HL-60/S4 treated with phorbol 12-myristate 13-acetate at 8.2 ng/mL for 4 days and 3 days (cell line): Measurements from ENCODE around the gene IRF2BP2.
"Not testable (repeated sequence)": the region's sequence is repeated elsewhere in the genome, so short reads cannot be mapped to it uniquely, and the experiment has no call there.

Experiments
- in situ Hi-C: fragments of 300-500 bp; cut with MboI; formaldehyde crosslinking; loops from 2 replicates; pipeline ENCODE4 v1.15.0; 2022; ENCODE audit warnings: low sequenced_read_pairs

Gene IRF2BP2

DNA sequence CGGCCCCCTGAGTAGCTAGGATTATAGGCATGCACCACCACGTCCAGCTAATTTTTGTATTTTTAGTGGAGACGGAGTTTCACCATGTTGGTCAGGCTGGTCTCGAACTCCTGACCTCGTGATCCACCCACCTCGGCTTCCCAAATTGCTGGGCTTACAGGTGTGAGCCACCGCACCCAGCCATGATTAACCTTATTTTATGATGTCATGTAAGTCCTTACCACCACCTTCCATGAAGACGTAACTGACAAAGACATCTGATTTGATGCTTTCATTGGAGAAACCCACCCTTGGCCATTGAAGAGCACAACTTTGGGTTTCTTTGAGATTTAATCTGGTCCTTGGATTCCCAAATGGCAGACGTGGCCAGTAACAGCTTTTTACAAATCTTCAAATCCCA is 24.9 kb upstream of the IRF2BP2 start:
- in situ Hi-C loops = not testable (repeated sequence)

DNA sequence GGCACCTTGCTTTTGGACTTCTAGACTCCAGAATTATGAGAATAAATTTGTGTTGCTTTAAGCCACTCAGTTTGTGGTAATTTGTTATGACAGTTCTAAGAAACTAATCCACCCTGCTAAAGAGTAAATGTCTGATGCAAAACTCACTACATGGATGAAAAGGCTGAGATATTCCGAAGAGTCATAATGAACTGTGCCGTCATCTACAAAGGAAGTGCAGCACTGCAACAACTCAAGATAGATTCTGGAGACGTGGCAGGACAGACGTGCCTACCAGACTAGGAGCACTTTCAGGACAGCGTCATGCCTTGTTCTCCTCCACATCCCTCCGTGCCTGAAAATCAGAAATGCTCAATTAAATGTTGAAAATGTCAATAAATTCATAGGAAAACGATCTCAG is 24.4 kb upstream of the IRF2BP2 start:
- in situ Hi-C loops = no loop called here

DNA sequence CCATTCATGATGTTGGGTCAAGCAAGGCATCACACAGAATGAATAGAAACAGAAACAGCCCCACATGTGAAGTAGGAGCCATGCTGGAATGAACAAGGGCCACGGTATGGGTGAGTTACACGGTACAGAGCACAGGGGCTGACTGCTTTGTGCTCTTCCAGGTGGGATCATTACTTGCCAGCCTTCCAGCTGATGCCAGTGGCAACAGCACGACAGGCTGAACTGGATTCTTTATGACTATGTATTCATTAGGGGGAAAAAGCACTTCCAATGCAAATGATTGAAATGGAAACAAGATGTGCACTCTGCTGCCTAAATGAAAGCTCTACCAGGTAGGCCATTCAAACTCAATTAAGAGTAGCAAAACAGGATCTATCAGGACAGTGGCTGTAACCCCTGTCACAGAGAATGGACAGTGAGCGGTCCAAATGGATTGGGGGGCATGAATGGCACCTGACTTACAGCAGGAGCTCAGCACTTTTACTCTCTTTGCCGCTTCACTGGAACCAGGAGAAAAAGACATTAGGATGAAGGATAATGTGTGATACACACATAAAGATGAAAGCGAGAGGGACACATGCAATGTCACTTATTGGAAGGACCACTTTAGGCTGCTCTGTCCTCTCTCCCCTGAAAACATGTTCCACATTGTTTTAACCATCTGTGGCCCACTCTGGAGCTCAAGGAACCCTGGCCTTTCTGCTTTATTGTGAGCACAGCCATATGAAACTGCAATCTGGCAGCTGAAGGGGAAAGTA is 23.4 kb upstream of the IRF2BP2 start:
- in situ Hi-C loops = no loop called here

DNA sequence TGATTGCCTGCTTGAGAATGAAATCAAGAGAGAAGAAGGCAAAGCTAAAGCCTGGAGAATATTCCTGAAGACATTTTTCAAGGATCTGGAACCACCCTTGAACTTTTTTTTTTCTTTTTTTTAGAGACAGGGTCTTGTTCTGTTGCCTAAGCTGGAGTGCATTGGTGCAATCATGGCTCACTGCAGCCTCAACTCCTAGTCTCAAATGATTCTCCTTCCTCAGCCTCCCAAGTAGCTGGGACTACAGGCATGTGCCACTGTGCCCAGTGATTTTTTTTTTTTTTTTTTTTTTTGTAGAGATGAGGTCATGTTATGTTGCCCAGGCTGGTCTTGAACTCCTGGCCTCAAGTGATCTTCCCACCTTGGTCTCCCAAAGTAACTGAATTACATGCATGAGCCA is 22.2 kb upstream of the IRF2BP2 start:
- in situ Hi-C loops = no loop called here

DNA sequence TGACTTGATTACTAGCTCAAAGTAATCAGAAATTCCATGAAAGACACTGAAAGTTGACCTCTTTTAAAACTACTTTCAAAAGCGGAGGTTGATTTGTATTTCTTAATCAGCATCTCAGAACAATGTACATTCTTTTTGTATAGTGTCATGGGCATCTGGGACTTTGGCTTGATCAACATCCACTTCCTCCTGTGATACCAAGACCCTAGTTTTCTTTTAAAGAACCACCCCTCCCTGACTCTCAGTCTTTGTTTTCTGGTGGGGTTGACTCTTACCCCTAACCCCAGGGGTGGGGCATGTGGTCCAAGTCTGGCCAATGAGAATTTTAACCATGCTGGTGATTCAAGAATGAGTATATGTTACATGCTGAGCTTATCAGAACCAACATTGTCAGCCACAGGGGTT is 21.7 kb upstream of the IRF2BP2 start:
- in situ Hi-C loops = no loop called here

DNA sequence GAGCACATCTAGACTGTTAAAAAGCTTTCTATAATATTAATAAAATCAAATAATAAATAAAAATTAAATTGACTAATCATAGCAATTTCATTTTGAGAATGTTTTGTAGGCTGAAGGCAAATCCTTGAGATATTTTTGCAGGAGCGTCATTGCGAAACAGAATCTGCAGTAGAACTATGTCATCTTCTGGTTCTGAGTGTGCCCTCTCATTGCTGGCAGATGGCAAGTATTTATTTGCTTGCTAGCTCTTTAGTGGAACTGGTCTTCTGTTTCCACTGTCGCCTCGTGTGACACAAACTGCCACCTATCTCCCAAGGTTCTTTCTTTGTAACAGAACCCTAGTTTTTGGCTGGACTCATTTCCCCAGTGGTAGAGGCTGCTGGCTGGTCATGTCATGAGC is 19.0 kb upstream of the IRF2BP2 start:
- in situ Hi-C loops = no loop called here

DNA sequence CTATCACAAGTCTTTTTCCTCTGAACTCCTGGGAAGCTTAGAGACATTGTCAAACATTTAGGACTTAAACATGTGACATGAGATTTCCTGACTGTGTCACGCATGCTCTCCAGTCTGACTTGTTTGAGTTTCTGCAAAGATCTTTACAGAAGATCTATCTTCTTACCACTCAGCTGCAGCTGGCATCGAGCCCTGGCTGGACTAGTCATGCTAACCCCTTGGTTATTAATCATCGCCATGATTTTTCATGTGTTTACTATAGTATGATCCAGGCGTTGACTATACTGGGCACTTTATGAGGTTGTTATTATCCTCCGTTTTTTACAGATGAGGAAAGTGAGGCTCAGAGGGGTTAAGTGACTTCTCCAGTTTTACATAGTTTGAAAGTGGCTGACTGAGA is 18.1 kb upstream of the IRF2BP2 start:
- in situ Hi-C loops = no loop called here

DNA sequence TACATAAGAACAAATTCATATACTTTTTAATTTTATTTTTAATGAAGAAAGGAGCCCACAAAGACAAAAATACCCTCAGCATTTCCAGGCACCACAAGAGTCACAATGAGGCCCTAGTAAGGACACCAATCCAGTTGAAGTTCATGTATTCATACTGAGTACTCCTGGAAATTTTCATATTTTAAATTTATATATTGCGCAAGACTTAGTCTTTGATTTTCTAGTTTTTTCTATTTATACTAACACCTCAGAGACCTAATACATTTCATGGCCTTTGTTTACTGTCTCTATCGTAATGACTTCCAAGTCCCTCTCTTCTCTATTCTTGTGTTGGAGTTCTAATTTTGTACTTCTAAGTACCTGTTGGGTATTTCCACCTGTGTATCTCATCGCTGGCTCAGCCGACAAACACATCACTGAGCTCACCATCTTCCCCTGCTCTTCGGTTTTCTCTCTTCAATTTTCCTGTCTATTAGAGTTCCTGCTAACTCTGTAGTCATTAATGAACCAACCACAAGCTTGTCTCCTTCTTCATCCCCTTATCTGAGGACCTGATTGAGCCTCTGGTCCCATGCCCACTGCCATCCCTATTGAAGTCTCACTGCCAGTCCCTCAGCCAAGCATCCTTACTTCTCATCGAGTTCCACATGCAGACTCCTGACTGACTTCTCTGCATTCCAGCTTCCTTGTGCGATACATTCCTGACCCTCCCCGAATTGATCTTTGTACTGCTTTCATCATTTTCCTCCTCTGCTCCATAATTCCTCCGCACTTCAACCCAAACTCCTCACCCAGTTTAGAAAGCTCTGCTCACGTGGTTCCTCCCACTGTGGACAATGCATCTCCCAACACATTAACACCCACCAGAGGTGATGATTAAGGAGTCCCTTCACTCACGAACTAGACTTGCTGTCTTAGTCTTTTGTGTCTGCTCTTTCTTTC is 17.3 kb upstream of the IRF2BP2 start:
- in situ Hi-C loops = no loop called here

DNA sequence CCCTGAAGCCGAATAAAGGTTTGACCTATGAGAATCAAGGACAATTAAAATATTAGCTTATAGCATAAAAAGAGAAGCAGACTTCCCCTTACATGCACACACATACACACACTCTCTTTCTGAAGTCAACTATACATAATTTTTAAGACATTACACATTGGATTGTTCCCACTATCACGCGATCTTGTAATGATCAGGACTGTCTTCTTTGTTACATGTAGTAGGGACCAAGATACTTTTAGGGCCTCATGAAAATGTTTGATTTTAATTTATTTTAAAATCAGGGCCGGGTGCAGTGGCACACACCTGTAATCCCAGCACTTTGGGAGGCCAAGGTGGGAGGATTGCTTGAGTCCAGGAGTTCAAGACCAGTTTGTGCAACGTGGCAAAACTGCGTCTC is 16.4 kb upstream of the IRF2BP2 start:
- in situ Hi-C loops = no loop called here

DNA sequence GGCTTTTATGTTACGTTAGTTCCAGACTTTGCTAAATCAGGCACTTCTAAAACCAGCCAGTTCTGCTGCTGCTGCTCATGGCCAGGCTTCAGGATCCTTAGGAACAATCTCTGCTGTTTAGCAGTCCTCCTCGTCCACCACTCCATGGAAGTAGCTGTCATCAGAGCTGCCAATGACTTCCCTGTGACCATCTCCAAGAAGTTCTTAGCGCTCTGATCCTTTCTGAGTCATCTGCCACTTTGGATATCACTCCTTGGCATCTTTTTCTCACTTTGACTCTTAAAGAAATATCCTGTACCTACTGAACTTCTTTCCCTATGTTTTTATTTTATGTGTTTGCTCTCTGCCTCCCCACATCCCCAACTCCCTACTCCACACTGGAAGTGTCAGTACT is 14.7 kb upstream of the IRF2BP2 start:
- in situ Hi-C loops = loop anchor here (25.0 kb wide), 1 partner anchor 363 kb away; no protein-coding TSS in a partner anchor

DNA sequence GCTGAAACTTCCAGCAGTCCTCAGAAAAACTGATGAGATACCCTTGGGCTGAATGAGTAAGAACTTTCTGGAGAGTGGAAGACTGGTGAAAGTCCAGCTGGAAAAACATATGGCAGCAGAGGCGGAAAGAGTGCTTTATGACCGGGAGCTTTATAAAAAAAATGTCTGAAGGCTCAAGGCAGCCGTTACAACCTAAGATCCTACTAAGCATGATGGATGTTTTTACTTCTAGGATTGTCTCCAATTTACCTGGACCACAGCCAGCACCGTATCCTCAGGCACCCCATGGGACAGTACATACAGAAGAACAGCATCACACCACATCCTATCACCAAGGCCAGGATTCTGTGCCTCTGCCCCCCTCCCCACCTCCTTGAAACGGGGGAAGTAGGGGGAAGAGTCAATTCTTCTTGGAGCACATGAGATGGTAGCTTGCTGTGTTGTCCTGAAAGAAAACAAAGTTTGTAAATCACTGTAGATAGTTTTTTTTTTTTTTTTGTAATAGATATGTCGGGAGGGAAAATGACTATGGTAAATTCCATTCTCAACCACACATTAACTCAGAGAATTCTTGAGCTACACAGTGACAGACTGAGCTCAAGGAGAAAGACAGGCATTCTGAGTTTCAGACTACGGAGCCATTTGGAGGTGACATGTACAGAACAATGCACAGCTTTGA is 11.8 kb upstream of the IRF2BP2 start:
- in situ Hi-C loops = loop anchor here (25.0 kb wide), 1 partner anchor 366 kb away; no protein-coding TSS in a partner anchor

DNA sequence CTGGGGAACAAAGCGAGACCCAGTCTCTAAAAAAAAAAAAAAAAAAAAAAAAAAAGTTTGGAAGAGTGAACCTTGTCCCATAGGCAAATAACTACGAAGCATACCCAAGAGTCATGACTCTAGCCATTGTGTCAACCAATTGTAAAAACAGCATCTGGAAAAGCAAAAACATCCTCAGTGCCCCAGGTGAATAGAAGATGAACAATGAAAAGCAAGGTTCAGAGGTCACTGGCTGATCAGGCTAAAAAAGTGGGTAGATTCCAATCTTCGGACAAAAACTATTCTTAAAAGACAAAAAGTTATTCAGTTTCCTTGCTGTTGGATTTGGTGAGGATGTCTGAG is 11.1 kb upstream of the IRF2BP2 start:
- in situ Hi-C loops = loop anchor here (25.0 kb wide), 1 partner anchor 366 kb away; no protein-coding TSS in a partner anchor

DNA sequence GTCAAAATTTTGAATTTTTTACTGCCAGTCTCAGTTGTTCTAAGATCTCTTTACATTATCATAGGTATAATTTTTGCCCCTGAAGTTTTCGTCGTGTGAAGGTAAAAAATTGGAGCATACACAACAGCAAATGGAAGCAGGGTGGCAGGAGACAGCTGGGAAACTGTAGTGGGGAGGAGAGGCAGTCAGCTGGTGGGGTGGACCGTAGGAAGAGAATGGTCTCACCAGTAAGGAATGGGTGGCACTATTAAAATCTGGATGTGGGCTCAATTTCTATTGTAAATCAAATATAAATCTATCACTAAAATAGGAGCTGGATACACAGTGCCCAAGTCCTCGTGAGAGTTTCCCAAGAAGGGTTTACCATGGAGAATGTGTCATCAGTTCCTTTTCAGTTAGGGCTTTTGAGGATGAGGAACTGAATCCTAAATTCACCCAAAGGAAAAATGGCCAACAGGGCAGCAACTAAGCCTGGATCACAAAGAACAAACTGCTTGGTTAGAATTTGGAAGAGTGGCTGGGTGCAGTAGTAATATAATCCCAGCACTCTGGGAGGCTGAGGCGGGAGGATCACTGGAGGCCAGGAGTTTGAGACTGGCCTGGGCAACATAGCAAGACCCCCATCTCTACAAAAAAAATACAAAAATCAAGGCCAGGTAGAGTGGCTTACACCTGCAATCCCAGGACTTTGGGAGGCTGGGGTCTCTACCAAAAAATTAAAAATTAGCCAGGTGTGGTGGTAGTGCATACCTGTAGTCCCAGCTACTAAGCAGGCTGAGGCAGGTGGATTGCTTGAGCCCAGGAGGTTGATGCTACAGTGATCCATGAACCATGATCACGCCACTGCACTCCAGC is 10.5 kb upstream of the IRF2BP2 start:
- in situ Hi-C loops = loop anchor here (25.0 kb wide), 1 partner anchor 367 kb away; no protein-coding TSS in a partner anchor

DNA sequence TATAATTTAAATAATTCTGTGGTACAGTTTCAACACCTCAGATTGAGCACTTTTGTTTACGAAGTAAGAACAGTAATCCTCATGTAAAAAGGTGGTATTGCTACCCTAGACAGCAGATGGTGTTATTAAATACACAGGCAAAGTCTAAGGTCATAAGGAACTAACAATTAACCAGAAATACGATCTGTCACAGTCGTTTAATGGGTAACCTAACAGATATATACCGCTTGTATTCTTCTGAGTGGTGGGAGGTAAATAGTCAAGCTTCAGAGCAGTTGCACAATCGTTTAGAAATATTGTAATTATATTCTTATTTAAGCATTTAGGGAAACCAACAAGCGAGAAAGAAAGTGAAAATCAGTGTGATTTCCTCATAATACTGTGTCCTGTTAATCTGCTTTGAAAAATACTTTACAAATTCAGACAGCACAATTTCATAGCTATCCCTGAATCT is 9.8 kb upstream of the IRF2BP2 start:
- in situ Hi-C loops = loop anchor here (25.0 kb wide), 1 partner anchor 367 kb away; no protein-coding TSS in a partner anchor

DNA sequence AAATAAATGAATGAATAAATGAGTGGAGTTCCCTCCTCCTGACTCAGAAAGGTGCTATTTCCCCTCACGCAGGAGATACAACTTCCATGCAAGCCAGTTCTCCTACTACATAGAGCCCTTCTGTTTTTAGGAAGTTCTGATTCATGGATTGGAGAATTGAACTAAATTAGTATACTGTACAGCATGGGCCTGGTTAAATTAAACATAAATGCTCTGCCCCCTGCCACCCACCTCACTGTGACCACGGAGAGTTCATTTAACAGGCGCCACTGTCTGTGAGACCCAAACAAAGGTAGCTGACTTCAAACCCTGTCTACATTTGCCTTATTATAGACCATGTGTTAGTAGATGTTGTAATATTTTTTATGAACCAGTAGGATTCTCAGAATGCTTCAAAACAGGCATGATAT is 9.1 kb upstream of the IRF2BP2 start:
- in situ Hi-C loops = loop anchor here (25.0 kb wide), 1 partner anchor 368 kb away; no protein-coding TSS in a partner anchor

DNA sequence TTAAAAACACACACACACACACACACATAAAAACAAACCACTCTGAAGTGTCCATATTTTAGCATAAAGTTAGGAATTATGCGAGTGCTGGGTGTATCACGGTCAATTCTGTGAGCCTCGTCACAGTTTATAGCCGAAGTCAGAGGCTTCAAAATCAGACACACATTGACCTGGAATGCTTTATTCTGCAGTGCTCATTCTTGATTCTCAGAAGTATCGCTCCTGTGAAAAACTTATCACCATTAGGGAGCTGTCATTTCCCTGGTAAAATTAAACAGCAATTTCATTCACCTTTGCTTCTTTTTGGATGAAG is 8.7 kb upstream of the IRF2BP2 start:
- in situ Hi-C loops = loop anchor here (25.0 kb wide), 1 partner anchor 369 kb away; no protein-coding TSS in a partner anchor

DNA sequence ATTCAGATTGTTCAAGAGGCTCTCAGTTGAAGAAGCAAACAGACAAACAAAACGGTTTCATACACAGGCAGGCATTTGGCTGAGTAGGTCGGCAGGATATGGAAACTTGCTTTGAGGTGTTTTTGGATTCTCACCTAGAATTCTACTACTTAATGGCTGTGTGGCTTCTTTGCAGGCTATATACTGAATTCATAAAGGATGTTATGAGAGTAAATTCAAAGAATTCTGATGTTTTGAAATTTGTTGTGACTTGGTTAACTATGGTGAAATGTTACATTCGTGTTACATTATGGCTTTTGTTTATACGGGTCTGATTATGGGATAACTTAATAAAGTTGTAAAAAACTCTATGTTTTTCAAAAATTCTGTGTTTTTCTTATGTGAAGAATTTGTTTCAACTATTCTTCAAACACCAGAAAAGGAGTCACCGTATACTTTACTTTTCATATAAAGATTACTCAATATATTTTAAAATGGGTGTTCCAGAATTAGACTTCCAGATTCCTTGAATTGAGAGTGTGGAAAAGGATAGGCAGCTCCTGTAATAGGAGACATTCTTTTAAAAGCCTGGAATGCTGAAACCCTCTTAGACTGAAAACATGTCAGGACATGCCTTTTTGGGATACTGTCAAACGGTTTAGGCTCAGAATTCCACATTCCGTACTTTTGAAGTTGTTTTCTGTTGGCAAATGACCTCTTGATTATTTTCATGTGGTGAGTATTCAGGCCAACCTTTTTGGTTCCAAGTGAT is 8.2 kb upstream of the IRF2BP2 start:
- in situ Hi-C loops = loop anchor here (25.0 kb wide), 1 partner anchor 369 kb away; no protein-coding TSS in a partner anchor

DNA sequence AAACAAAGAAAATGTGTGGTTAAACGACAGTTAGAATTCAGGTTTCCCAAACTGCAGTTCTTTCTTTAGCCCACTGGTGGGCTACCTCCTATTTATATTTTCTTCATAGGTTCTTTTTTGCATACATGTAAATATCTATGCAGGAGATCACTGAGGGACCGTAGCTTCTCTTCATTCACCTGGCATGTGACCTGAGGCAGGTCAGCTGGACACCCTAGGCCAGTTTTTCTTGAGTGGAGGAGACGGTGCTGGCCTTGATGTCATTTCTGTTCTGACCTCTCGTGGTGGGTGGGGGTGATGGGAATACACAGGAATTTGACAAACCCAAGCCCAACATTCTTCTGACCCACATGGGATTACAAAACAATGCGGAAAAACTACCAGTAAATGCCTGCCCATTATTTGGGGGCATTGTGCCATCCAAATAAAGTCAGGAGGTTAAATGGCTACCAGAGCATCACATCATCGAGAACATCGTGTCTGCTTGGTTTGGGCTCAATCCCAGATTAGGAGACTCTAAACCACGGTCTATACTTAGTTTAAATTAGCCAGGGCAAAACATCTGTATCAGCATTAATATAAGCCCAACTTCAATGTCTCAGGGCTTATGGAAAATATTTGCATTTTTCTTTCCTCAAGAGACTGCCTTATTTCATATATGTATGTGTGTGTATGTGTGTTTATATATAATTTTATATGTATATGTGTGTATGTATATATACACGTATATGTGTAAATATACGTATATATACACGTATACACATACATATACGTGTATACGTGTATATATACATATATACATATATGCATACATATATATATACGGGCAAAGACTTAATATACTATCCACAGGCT is 7.4 kb upstream of the IRF2BP2 start:
- in situ Hi-C loops = loop anchor here (25.0 kb wide), 1 partner anchor 370 kb away; no protein-coding TSS in a partner anchor
